Keratinocyte (primary cell): ENCODE measurements around the gene POMT1. TPM values are rescaled to one million over a fixed set of nuclear protein-coding genes. Genes with fewer than 3 reads are reported as not detected.

Experiments used
- DNase-seq: peaks from one replicate; pipeline ENCODE4 v3.0.0-alpha.2; 2011; ENCODE audit warnings: low read depth, missing footprints, low spot score
- FAIRE-seq: peaks from 2 replicates; lab custom pipeline; 2011; peaks lifted over from hg19 to GRCh38; lab: Jason Lieb, UNC
- H2AFZ ChIP-seq: 2 replicates; pipeline ENCODE4 v1.6.0; 2012; ENCODE audit warnings: low read length, control low read depth, inconsistent platforms; ENCODE audit not compliant: control insufficient read depth
- H3K27ac ChIP-seq: 2 replicates; pipeline ENCODE4 v1.5.1; 2011; ENCODE audit warnings: low read length; ENCODE audit not compliant: control insufficient read depth, insufficient read depth
- H3K27me3 ChIP-seq: 3 replicates; pipeline ENCODE4 v1.6.0; 2011; ENCODE audit warnings: low read length; ENCODE audit not compliant: control insufficient read depth, insufficient read depth; ENCODE audit errors: extremely low read depth
- H3K36me3 ChIP-seq, 2 experiments: 2 replicates in 1 of 2; 3 replicates in 1 of 2; pipeline ENCODE4 v1.5.1; 2011; ENCODE audit warnings: low read length in 2 of 2, mild to moderate bottlenecking in 1 of 2; ENCODE audit not compliant: control insufficient read depth in 2 of 2, insufficient read depth in 2 of 2; ENCODE audit errors: extremely low read depth in 1 of 2
- H3K4me1 ChIP-seq: 3 replicates; pipeline ENCODE4 v1.5.1; 2011; ENCODE audit warnings: low read length; ENCODE audit not compliant: control insufficient read depth, insufficient read depth; ENCODE audit errors: extremely low read depth
- H3K4me2 ChIP-seq: 3 replicates; pipeline ENCODE4 v1.6.0; 2011; ENCODE audit warnings: low read depth, low read length; ENCODE audit not compliant: control insufficient read depth, insufficient read depth; ENCODE audit errors: extremely low read depth
- H3K4me3 ChIP-seq, 3 experiments: fragments of 200-600 bp in 1 of 3; sonication (generic) in 1 of 3; 2 replicates in 2 of 3; 3 replicates in 1 of 3; pipeline ENCODE4 v1.5.1; 2011 to 2016; ENCODE audit warnings: low read length in 3 of 3, mild to moderate bottlenecking in 3 of 3, control low read depth in 2 of 3, inconsistent platforms in 1 of 3, low read depth in 1 of 3, mixed read lengths in 1 of 3, mixed run types in 1 of 3, moderate library complexity in 1 of 3; ENCODE audit not compliant: control insufficient read depth in 2 of 3, insufficient read depth in 2 of 3; ENCODE audit errors: extremely low read depth in 1 of 3
- H3K79me2 ChIP-seq: 2 replicates; pipeline ENCODE4 v1.6.0; 2012; ENCODE audit warnings: low read length; ENCODE audit not compliant: control insufficient read depth, insufficient read depth
- H3K9ac ChIP-seq: 3 replicates; pipeline ENCODE4 v1.6.0; 2011; ENCODE audit warnings: low read length; ENCODE audit not compliant: control insufficient read depth, insufficient read depth; ENCODE audit errors: extremely low read depth
- H3K9me1 ChIP-seq: 3 replicates; pipeline ENCODE4 v1.6.0; 2011; ENCODE audit warnings: low read length; ENCODE audit not compliant: control insufficient read depth, insufficient read depth; ENCODE audit errors: extremely low read depth
- H3K9me3 ChIP-seq: 2 replicates; pipeline ENCODE4 v1.5.1; 2012; ENCODE audit warnings: low read depth, low read length; ENCODE audit not compliant: control insufficient read depth
- H4K20me1 ChIP-seq: 3 replicates; pipeline ENCODE4 v1.6.0; 2011; ENCODE audit warnings: low read length; ENCODE audit not compliant: control insufficient read depth, insufficient read depth; ENCODE audit errors: extremely low read depth
- EZH2 ChIP-seq: IDR thresholded peaks from one replicate; pipeline ENCODE4 v1.6.1; 2012; ENCODE audit warnings: inconsistent platforms, mild to moderate bottlenecking, low read length, moderate library complexity
- dilution Hi-C: fragments of 300-500 bp; cut with MboI; formaldehyde crosslinking; loops from one replicate; pipeline ENCODE4 v1.7.0; 2020; ENCODE audit warnings: low sequenced_read_pairs; ENCODE audit not compliant: extremely low pct_ligation_motif_present
- polyA plus RNA-seq, 5 experiments: library from polyadenylated mRNA; depleted of rRNA in 3 of 5; stranded (reverse) in 3 of 5; stranded (forward) in 1 of 5; unstranded in 1 of 5; fragments of >200 nt; gene quantifications; 1 replicate in 1 of 5; 2 replicates in 3 of 5; 3 replicates in 1 of 5; pipeline versions ENCODE4 v1.2.1 to v1.2.3, GENCODE V29; 2011 to 2012; ENCODE audit warnings: missing spikeins in 2 of 5, low read depth in 1 of 5, low replicate concordance in 1 of 5
- TF ChIP-seq, protein P1 (sequence below), 3 experiments: IDR thresholded peaks in 1 of 3; conservative IDR thresholded peaks in 1 of 3; optimal IDR thresholded peaks in 1 of 3; 2 replicates in 2 of 3; 3 replicates in 1 of 3; pipeline versions ENCODE3 to v1.5.1; 2011; ENCODE audit warnings: low read length in 3 of 3, mild to moderate bottlenecking in 3 of 3, moderate library complexity in 2 of 3, control low read depth in 1 of 3, inconsistent platforms in 1 of 3; ENCODE audit not compliant: insufficient read depth in 2 of 3; ENCODE audit errors: extremely low read depth in 1 of 3

POMT1 gene
- polyA plus RNA-seq, 1 donor (not counting 4 experiments of a cell fraction or from before 2014, with no cell fraction given) = 10.3 TPM

DNA sequence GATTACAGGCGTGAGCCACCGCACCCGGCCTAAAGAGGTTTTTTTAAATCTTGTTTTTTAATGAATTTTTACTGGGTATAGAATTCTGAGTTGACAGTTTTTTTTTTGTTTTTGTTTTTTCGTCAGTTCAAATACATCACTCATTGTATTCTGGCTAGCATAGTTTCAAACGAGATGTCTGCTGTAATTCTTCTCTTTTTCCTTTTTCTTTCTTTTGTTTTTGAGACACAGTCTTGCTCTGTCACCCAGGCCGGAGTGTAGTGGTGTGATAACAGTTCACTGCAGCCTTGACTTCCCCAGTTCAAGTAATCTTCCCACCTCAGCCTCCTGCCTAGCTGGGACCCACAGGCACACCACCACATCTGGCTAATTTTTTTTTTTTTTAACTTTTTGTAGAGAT, 40.4 kb downstream of the POMT1 start:
- Histone ChIP-seq H3K9me3 (peaks cover 5% of the 10 kb centered on the region), H3K9me1 (no peaks in the 10 kb centered on the region), H4K20me1 (no peaks in the 10 kb centered on the region), H3K79me2 (no peaks in the 10 kb centered on the region), H3K27me3 (peaks cover 43% of the 10 kb centered on the region), H3K4me2 (no peak overlapping the region), H3K36me3 (no peaks in the 10 kb centered on the region), H2AFZ (no peak overlapping the region), H3K9ac (no peak overlapping the region), H3K4me3 (no peak overlapping the region), H3K27ac (no peak overlapping the region), H3K4me1 (no peaks in the 10 kb centered on the region)
- DNase-seq (no peak), FAIRE-seq (no peak)
- dilution Hi-C loops = no loop called here
- TF ChIP-seq EZH2 = no peak
- TF ChIP-seq, protein P1, sequence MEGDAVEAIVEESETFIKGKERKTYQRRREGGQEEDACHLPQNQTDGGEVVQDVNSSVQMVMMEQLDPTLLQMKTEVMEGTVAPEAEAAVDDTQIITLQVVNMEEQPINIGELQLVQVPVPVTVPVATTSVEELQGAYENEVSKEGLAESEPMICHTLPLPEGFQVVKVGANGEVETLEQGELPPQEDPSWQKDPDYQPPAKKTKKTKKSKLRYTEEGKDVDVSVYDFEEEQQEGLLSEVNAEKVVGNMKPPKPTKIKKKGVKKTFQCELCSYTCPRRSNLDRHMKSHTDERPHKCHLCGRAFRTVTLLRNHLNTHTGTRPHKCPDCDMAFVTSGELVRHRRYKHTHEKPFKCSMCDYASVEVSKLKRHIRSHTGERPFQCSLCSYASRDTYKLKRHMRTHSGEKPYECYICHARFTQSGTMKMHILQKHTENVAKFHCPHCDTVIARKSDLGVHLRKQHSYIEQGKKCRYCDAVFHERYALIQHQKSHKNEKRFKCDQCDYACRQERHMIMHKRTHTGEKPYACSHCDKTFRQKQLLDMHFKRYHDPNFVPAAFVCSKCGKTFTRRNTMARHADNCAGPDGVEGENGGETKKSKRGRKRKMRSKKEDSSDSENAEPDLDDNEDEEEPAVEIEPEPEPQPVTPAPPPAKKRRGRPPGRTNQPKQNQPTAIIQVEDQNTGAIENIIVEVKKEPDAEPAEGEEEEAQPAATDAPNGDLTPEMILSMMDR (optimal IDR thresholded peaks at IDR 0.05 in 1 of 3, IDR thresholded peaks at IDR 0.05 in 1 of 3, conservative IDR thresholded peaks at IDR 0.05 in 1 of 3; ENCODE audit: extremely low read depth in 1 of 3, insufficient read depth in 2 of 3, low read length in 3 of 3) = no peak

DNA sequence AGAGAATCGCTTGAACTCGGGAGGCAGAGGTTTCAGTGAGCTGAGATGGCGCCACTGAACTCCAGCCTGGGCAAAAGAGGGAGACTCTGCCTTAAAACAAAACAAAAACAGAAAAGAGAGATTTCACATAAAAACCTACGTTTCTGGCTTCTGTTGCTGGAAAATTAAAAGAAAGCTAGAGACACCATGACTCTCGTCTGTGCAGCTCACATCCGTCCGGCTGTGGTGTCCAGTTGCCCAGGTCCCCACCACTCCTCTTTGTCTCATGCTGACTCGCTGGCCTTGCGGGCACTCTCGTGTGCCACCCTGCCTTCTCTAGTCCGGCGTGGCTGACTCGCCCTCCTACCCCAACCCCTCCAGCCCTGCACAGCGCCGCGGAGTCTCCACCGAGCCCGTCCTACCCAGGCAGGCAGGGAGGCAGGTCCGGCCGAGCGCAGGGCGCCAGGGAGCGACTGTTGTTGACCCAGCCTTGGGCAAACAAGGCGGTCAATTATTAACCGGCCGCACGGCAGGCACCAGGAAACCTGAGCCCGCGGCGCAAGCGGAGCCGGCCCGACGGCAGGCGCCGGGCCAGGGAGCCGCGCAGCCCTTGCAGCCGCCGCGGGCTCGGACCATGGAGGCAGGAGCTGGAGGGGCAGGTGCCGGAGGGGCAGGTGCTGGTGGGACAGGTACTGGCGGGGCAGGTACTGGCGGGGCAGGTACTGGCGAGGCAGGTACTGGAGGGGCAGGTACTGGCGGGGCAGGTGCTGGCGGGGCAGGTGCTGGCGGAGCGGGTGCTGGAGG, 42.5 kb downstream of the POMT1 start, which contains the start of gene PRRT1B:
PRRT1B (plus strand) TSS at position 521 of the 783 bp plus-strand sequence; CDS start at position 614, 93 bp downstream.
- no peaks in the 10 kb centered on the region for H4K20me1 ChIP-seq

More for the DNA sequence above, 42.5 kb downstream of the POMT1 start, which contains the start of gene PRRT1B:
- Histone ChIP-seq H3K9me3 (peaks cover 5% of the 10 kb centered on the region), H3K4me1 (no peaks in the 10 kb centered on the region), H3K36me3 (no peaks in the 10 kb centered on the region), H3K9ac (no peak within 1 kb of the TSS), H2AFZ (no peak within 1 kb of the TSS), H3K9me1 (no peaks in the 10 kb centered on the region), H3K27ac (no peak within 1 kb of the TSS), H3K27me3 (peaks cover 43% of the 10 kb centered on the region), H3K4me2 (no peak within 1 kb of the TSS), H3K79me2 (no peaks in the 10 kb centered on the region), H3K4me3 (no peak within 1 kb of the TSS)
- dilution Hi-C loops = no loop called here
- DNase-seq (no peak), FAIRE-seq (no peak)
- TF ChIP-seq, protein P1 (optimal IDR thresholded peaks at IDR 0.05 in 1 of 3, IDR thresholded peaks at IDR 0.05 in 1 of 3, conservative IDR thresholded peaks at IDR 0.05 in 1 of 3; ENCODE audit: extremely low read depth in 1 of 3, insufficient read depth in 2 of 3, low read length in 3 of 3) = no peak
- peak; percentile 77 for TF ChIP-seq EZH2
